Mononuclear cell (primary cell): ENCODE results near the gene BLCAP. TPM values are rescaled to one million over a fixed set of nuclear protein-coding genes. Genes with fewer than 3 reads are reported as not detected.
"Not testable (repeated sequence)": the region's sequence is repeated elsewhere in the genome, so short reads cannot be mapped to it uniquely, and the experiment has no call there.

Source experiments
- H3K27me3 ChIP-seq: 2 replicates; pipeline ENCODE4 v1.6.0; 2011; ENCODE audit warnings: low read length, control low read depth; ENCODE audit not compliant: insufficient read depth
- H3K4me1 ChIP-seq: 2 replicates; pipeline ENCODE4 v1.5.1; 2011; ENCODE audit warnings: mild to moderate bottlenecking, low read length, control low read depth; ENCODE audit not compliant: insufficient read depth
- H3K4me3 ChIP-seq: 2 replicates; pipeline ENCODE4 v1.5.1; 2011; ENCODE audit warnings: mild to moderate bottlenecking, low read length, moderate library complexity
- H3K9me3 ChIP-seq: 2 replicates; pipeline ENCODE4 v1.5.1; 2011; ENCODE audit warnings: low read depth, mild to moderate bottlenecking, control low read depth, low read length
- total RNA-seq: library from RNA; depleted of rRNA; stranded (reverse); fragments of >200 nt; gene quantifications from one replicate; pipeline ENCODE4 v1.2.3, GENCODE V29; 2012

Gene BLCAP
- total RNA-seq, 1 donor: 26.7 TPM

DNA sequence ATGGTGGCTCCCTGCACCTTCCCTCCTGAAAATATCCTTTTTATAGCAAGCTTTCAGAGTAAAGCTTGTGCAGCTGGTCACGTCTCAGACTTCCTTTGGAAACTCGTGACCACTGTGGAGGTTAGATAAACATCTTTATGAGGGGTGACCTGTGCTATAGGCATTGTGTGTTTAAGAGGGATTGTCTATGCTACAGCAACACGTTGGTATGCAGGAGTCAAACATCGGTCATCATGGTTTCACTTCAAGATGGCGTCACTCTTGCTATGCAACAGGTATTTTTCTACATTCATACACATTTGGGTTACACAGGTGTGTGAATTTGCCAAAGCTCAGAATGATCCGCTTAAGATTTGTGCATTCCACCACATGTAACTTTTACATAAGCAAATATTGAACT lies 14.6 kb upstream of the BLCAP start:
- no peaks in the 10 kb centered on the region for H3K4me1 ChIP-seq

DNA sequence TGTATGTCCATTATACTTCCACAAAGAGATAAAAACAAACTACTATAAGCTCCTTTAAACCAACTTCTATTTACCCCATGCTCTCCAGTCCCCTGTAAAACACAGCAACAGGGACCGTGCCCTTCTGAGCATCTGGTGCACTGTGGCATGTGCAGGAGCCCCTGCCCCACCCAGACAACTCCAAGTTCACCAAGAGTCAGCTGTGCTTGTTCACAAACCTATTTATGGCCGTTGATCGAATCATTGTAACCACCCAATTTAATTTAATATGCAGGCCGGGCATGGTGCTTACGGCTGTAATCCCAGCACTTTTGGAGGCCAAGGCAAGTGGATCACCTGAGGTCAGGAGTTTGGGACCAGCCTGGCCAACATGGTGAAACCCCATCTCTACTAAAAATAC lies 13.7 kb upstream of the BLCAP start:
- Histone ChIP-seq H3K4me3 (no peak overlapping the region), H3K27me3 (no peaks in the 10 kb centered on the region), H3K4me1 (no peaks in the 10 kb centered on the region), H3K9me3 (no peaks in the 10 kb centered on the region)

More for the DNA sequence above, 14.6 kb upstream of the BLCAP start:
- no peaks in the 10 kb centered on the region for H3K9me3 ChIP-seq
- H3K4me3 ChIP-seq: no peak overlapping the region
- no peaks in the 10 kb centered on the region for H3K27me3 ChIP-seq

DNA sequence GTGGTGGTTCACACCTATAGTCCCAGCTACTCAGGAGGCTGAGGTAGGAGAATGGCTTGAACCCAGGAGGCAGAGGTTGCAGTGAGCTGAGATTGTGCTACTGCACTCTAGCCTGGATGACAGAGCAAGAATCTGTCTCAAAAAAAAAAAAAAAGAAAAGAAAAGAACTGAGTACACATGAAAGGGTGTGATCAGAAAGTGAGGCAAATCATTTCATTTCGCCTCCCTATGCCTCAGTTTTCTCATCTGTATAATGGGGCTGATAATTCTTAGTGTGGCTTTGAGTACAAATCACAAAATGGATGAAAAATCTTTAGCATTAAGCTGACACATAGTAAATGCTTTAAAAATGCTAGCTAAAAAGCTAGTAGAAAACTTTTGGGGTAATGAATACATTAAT lies 13.2 kb upstream of the BLCAP start:
- not testable (repeated sequence) for H3K4me1 ChIP-seq, H3K4me3 ChIP-seq, H3K27me3 ChIP-seq, H3K9me3 ChIP-seq

DNA sequence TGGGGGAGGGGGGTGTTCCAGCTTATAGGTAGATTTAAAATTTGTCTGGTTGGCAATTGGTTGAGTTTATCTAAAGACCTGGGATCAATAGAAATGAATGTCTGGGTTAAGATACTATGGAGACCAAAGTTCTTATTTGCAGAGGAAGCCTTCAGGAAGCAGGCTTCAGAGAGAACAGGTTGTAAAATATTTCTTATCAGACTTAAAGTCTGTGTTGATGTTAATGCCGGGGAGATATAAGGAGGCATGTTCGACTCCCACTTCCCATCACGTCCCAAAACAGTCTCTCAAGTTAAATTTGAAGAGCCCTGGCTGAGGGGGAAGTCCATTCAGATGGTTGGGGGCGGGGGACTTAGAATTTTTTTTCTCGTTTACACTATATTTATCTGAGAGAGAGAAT lies 12.3 kb upstream of the BLCAP start:
- Histone ChIP-seq H3K4me1 (no peaks in the 10 kb centered on the region), H3K9me3 (no peaks in the 10 kb centered on the region), H3K4me3 (no peak overlapping the region), H3K27me3 (no peaks in the 10 kb centered on the region)

DNA sequence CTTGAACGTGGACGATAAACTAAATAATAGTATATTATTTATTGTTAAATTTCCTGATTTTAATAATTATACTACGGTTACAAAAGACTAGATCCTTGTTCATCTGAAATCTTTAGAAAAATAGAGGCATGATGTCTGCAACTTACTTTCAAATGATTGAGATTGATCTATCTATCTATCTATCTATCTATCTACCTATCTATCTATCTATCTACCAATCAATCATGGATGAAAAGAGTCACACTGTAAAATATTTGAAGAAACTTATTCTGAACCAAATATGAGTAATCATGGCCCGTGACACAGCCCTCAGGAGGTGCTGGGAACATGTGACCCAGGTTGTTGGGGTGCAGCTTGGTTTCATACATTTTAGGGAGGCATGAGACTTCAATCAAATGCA lies 11.7 kb upstream of the BLCAP start:
- Histone ChIP-seq H3K9me3 (no peaks in the 10 kb centered on the region), H3K4me1 (peaks cover 3% of the 10 kb centered on the region), H3K4me3 (no peak overlapping the region), H3K27me3 (no peaks in the 10 kb centered on the region)

DNA sequence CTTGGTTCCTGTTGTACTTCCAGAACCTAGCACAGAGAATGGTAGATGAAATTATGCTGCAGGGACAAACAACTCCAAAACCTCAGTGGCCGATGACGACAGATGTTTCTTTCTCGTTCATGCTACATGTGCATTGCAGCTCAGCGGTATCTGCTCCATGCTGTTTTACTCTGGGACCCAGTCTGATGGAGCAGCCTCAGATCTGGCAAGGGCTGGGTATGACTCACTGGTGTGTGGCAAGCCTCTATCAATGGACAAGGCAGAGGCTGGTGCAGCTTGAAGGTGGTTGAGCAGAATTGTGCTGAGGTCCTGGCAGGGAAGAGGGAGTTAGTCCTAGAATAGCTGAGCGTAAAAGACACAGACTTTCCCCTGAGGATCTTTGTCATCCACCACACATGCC lies 10.3 kb upstream of the BLCAP start:
- H3K4me1 ChIP-seq: peaks cover 3% of the 10 kb centered on the region
- no peak overlapping the region for H3K4me3 ChIP-seq
- no peaks in the 10 kb centered on the region for H3K27me3 ChIP-seq
- H3K9me3 ChIP-seq: no peaks in the 10 kb centered on the region

DNA sequence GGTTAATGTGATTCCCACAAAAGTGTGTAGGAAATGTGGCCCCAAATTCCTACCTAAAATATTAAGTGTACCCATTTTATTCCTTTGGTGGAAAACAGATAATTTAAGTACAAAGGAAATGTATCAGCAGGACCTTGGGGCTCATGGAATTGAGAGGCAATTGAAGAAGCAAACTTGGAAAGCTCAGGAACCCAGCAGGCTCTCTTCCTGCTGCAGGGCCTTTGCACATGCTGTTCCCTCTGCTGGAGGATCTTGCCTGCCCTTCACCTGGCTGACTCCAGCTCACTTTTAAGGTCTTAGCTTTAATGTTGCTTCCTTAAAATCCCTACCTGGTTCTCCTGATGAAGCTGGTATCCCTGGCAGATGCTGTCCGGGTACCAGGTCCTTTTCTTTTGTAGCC lies 9.8 kb upstream of the BLCAP start:
- peaks cover 3% of the 10 kb centered on the region for H3K4me1 ChIP-seq
- H3K9me3 ChIP-seq: no peaks in the 10 kb centered on the region
- H3K27me3 ChIP-seq: no peaks in the 10 kb centered on the region
- no peak overlapping the region for H3K4me3 ChIP-seq

DNA sequence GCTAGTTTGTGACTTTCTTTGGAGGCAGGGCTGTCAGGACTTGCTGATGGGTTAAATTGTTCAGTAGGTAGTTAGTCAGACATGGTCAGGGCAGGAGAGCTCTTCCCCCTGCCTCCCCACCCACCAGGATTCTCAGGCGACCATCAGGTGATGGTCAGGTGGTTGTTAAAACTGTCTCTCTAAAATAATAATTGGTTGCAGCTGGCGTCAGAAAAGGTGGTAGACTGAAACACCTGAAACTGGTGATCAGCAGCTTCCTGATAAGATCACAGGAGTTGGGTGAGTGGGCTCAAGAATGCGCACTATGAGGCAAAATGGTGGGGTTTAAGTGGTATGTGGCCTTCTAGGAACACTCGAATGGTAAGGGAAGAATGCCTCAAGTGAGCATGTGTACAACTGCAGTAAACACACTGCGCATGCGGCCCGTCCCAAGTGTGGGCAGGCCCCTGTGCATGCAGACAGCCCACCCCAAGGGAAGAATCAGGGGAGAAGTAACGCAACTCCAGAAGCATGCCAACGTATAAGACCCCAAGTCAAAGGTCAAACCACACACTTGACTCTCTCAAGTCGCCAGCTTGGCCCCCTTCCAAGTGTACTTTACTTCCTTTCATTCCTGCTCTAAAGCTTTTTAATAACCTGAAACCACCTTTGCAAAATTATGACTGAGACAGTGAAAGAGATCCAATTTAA lies 7.9 kb upstream of the BLCAP start:
- Histone ChIP-seq H3K4me3 (no peak overlapping the region), H3K4me1 (peaks cover 3% of the 10 kb centered on the region), H3K9me3 (no peaks in the 10 kb centered on the region), H3K27me3 (no peaks in the 10 kb centered on the region)

DNA sequence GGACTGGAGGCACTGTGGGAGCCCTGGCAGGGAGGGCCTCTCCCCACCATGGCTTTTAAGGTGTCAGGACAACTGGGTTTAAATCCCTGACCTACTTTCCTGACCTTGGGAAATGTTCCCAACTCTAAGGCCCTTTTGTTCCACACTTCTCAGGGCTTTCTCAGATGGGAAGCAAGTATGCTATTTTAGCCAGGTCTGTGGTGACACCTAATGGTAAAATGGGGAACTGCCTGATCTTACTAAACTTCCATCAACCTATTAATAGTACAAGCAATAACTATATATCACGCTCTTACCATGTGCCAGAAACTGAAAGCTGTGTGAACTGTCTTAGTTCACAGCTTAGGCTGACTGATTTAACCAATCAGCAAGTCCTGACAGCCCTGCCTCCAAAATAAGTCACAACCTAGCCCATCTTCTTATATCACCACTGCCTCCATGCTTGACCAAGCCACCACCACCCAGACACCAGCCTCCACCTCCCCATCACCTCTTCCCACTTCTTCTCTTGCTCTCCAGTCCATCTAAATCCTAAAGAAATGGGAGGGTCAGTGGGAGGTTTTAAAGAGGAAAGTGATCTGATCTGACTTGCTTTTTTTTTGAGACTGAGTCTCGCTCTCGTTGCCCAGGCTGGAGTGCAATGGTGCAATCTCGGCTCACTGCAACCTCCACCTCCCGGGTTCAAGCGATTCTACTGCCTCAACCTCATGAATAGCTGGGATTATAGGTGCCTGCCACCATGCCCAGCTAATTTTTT lies 6.9 kb upstream of the BLCAP start:
- Histone ChIP-seq H3K9me3 (no peaks in the 10 kb centered on the region), H3K27me3 (no peaks in the 10 kb centered on the region), H3K4me1 (peaks cover 3% of the 10 kb centered on the region), H3K4me3 (no peak overlapping the region)

DNA sequence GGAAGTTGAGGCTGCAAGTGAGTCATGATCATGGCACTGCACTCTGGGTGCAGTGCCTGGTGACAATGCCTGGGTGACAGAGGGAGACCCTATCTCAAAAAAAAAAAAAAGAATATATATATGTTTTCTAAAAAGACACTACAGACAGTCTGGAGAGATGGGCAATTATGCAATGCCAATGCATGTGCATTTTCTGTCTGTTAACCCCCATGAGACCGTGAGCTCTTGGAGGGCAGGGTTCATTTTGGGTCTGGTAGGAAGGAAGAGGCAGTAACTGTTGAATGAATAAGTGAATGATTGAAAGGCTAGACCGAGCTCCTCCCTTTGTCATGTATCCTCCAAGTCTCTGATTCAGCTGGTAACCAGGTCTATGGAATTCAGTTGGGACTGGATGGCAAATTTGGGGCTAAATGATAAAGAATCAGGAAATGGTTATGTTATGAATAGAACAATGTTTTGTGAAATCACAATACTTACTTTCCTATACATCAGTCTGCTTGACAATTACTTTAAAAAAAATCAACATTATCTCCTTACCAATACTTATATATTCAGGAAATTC lies 5.6 kb upstream of the BLCAP start:
- H3K4me3 ChIP-seq: no peak overlapping the region
- H3K4me1 ChIP-seq: peaks cover 11% of the 10 kb centered on the region
- H3K9me3 ChIP-seq: no peaks in the 10 kb centered on the region
- no peaks in the 10 kb centered on the region for H3K27me3 ChIP-seq

DNA sequence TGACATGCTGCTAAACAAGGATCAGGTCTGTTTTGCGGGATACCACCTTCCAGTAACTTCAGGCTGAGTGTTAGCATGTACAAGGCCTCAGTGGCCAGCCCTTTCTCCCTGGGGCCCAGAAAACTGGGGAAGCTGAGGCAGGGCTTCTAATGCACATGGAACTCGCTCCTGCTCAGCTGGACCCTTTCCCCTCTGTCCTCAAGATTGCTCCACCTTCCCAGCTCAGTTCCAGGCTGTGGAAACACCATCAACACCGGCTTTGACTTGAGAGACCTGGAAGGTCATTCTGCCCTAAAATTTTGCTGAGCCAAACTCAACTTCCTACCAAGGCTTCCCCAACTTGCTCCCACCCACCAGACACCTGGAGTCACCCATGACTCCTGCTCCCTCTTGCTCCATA lies 4.2 kb upstream of the BLCAP start:
- Histone ChIP-seq H3K27me3 (no peaks in the 10 kb centered on the region), H3K9me3 (no peaks in the 10 kb centered on the region), H3K4me1 (peaks cover 15% of the 10 kb centered on the region), H3K4me3 (no peak overlapping the region)

DNA sequence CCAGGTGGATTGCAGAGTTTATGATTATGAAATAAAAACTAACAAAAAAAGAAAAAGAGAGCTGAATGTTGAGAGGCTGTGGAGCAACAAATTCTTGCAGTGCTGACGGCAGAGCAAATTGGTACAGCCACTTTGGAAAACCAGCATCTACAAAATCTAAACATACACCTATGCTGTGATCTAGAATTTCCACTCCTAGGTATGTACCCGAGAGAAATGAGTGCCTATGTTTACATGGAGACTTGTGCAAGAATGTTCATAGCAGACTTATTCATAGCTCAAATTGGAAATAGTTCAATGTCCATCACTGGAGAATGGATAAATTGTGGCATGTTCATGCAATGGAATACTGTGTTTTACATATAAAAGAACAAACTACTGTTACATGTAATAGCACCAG lies 3.0 kb upstream of the BLCAP start:
- Histone ChIP-seq H3K9me3 (no peaks in the 10 kb centered on the region), H3K4me3 (no peak overlapping the region), H3K4me1 (peaks cover 26% of the 10 kb centered on the region)

DNA sequence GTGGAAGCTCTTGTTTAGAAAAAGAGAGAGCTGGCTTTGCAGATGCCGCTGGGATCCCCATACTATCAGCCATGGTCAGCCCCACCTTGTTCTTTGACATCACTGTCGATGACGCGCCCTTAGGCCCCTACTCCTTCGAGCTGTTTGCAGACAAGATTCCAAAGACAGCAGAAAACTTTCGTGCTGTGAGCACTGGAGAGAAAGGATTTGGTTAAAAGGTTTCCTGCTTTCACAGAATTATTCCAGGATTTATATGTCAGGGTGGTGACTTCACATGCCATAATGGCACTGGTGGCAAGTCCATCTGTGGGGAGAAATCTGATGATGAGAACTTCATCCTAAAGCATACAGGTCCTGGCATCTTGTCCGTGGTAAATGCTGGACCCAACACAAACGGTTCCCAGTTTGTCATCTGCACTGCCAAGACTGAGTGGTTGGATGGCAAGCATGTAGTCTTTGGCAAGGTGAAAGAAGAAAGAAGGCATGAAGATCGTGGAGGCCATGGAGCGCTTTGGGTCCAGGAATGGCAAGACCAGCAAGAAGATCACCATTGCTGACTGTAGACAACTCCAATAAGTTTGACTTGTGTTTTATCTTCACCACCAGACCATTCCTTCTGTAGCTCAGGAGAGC lies 2.4 kb upstream of the BLCAP start:
- Histone ChIP-seq H3K27me3 (no peaks in the 10 kb centered on the region), H3K4me3 (no peak overlapping the region), H3K4me1 (peaks cover 33% of the 10 kb centered on the region), H3K9me3 (no peaks in the 10 kb centered on the region)

More for the DNA sequence above, 3.0 kb upstream of the BLCAP start:
- H3K27me3 ChIP-seq: no peaks in the 10 kb centered on the region

DNA sequence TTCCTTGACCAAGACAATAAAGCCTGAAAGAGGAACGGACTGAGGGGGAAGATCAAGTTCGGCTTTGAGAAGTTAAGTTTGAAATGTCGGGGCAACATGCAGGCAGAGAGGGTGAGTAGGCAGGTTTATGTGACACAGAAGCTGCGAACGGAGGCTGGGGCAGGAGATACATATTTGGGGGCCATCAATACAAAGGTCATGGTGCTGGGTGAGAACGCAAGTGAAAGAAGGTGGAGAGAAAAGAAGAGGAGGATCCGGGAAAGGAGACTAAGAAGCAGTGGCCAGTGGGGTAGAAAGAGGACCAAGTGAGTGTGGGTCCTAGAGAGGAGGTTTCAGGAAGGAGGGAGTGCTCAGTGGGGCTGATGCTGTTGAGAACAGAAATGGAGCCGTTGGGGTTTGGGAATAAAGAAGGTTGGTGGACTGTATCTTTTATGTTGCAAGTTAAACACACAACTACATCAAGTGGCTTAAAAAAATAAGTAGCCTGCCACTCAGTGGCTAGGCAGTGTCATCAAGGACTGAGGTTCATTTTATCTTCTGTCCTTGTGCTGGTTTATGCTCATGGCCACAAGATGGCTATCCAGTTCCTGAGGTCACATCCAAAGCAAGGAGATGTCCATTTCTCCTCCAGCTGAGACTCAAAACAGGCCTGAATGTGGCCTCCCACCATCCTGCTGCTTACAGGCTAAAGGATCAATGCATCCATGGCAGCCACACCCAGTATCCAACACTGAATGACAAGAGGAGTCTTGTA lies 1.7 kb upstream of the BLCAP start:
- H3K27me3 ChIP-seq: no peaks in the 10 kb centered on the region
- H3K4me1 ChIP-seq: peaks cover 35% of the 10 kb centered on the region
- no peak overlapping the region for H3K4me3 ChIP-seq
- no peaks in the 10 kb centered on the region for H3K9me3 ChIP-seq
